ENCODE results near the gene SHC1.

GRCh38 chr1:155001425-155001674 is 30.8 kb upstream of the SHC1 start:
- TF ChIP-seq ZNF274 (IDR thresholded peaks at IDR 0.05; ENCODE audit: low read depth, low read length) = no peak
- TF ChIP-seq SUZ12 (IDR thresholded peaks at IDR 0.05; ENCODE audit: extremely low read depth, insufficient read depth, insufficient read length) = no peak
